ENCODE results near the gene ZNF385C.

The ZNF385C gene

GRCh38 chr17:41998497-41998896, 99.8 kb downstream of the ZNF385C start:
- DNase-seq, result no peak

DNA sequence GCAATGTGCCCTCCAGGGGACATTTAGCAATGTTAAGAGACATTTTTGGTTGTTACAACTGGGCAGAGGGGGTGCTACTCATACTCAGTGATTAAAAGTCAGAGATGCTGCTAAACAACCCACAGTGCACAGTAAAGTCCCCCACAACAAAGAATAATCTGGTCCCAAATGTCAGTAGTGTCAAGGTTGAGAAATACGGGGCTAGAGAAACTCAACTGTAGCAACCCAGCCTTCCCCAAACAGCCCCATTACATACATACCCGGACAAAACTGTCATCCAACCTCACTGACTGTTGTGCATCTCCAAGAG, 101.5 kb downstream of the ZNF385C start:
- no peak for DNase-seq

DNA sequence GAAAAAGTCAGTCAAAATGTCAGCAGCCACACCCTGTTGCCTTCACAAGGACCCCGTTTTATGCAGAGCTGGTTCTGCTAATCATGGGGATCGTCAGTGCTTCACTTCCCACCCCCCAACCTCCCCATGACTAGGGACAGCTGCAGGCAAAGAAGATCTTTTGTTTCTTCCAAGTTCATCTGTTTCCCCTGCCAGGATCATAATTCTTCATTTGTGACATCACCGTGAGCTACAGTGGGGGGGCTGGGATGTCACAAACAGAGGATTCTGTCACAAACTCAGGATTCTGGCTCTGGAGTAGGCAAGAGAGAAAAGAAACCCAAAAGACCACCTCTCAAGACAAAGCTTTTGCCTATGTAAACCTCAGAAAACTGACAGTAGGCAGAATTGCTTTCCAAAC, 105.7 kb downstream of the ZNF385C start:
- DNase-seq, result peak in 34 of 51 donors; percentile 10 to 90 (median 62)

GRCh38 chr17:41989702-41990419, 108.4 kb downstream of the ZNF385C start:
- DNase-seq, result no peak

DNA sequence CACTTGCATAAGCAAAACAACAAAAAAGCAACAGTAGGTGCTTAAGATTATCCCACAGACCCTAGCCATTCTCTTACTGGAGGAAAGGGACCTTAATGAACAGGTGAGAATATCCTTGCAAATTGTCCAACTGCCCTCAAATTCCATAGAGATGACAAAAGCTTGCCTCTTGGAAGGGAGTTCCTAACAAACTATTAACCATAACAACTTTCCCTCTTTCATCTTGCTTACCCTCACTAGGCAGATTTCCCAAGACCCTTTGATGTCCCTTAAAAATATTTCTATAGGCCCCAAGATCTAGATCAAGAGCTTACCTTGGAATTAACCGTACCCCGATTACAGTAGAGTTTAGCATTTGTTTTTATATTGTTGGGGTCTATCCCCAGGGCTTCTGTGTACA, 109.9 kb downstream of the ZNF385C start:
- DNase-seq, result no peak

DNA sequence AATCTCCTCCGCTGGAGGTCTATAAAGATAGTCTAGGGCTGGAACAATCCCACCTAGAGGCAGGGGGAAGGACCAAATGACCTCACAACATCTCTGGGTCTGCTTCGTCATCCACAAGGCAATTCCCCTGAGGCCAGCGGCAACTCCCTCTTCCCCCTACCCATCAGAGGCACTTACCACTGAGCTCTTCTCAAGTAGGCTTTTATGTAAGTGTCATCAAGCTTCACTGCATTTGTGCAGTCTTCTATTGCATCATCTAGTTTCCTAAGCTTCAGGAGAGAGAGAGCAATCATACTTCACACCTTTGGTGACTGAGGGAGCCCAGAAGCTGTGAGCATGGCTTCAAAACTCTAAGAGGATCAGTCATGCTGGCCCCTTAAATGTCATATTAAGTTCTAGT, 110.6 kb downstream of the ZNF385C start:
- DNase-seq, result no peak

DNA sequence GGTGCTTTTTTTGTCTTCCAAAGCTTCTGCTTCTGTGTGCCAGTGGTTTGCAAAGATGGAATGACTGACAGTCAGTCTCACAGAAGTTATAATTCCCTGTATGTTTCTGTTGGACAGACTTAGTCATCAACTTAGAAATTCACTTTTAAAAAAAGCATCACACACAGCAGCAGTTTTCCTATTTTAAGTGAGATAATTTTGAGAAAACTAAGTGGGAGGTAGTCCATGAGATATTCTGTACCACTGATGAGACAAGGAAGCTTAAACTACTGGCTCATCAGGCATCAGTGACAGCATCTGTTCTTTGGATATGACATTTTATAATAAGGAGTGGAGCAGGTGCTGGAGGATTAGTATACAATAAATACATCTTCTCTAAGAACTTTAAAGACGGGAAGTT, 111.6 kb downstream of the ZNF385C start:
- DNase-seq, result no peak

GRCh38 chr17:41985919-41986318, 112.4 kb downstream of the ZNF385C start:
- no peak for DNase-seq

DNA sequence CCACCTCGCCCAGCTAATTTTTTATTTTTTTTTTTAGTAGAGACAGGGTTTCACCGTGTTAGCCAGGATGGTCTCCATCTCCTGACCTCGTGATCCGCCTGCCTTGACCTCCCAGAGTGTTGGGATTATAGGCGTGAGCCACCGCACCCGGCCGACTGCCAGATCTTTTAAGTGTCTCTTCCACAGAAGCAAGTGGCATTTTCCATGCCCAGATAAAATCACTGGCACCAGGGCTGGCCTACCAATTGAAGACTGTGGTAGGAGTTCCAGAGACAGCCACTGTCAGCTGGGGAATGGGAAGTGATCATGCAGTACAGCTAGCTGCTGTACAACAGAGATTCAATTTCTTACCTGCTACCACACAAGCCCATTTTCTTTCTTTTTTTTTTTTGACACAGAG, 113.8 kb downstream of the ZNF385C start:
- no peak for DNase-seq

- DNase-seq, result no peak
These were observed 116.1 kb downstream of the ZNF385C start for GRCh38 chr17:41982026-41982760.

DNA sequence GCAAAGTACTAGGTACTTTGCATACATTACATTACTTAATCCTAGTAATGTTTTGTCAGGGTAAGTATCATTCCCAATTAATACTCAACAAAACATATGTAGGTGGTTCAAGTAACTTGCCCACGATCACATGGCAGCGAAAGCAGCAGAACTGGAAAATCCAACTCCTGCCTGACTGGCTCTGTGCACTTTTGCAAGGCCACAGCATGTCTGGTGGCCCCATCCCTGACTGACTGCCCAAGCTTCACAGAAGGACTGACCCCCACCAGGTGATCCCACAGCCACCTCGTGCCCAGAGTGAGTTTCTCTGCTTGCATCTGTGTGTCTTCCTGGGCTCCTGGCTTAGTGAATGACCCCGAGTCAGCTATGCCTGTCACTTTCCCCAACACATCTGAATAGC, 120.3 kb downstream of the ZNF385C start:
- DNase-seq, result no peak

DNA sequence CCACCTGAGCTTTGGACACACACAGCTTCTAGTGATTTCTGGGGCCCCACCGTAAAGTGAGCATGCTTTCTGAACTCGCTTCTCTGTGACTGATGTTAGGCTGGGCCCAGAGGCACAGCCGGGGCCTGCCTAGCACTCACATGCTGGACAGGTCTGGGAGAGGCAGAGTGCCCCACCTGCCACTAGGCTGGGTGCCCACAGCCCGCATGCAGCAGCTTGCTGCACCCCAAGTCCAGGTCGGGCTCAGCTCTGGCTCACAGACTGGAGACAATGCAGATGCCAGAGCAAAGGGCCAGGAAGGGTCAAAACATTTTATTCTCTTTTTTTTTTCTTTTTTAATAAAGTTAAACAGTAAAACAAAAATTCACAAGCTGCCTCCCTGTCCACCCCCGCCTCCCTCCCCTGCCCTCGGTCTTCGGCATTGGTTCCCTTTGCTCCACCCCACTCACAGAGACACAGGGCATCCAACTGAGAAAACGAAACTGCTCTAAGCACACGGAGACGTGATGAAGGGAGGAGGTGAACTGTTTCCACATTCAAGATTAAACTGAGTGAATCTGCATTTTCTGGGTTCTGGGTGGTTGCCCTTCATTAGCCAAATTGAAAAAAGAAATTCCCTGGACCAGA, 122.0 kb downstream of the ZNF385C start:
- DNase-seq, result peak in 7 of 51 donors; percentile 7 to 49 (median 18)
